DOHH2 (cell line): ENCODE measurements around the gene ONECUT2.

Experiments used
- H3F3A ChIP-seq: fragments of 200-600 bp; sonication (generic), shearing (Covaris generic); 2 replicates; pipeline ENCODE4 v1.6.0; 2016; ENCODE audit warnings: antibody characterized with exemption, mild to moderate bottlenecking; ENCODE audit not compliant: control insufficient read depth, insufficient read depth
- H3K27ac ChIP-seq: fragments of 200-600 bp; sonication (generic); 2 replicates; pipeline ENCODE4 v1.5.1; 2014; ENCODE audit warnings: low read depth, mild to moderate bottlenecking, low read length, moderate library complexity
- H3K27me3 ChIP-seq: fragments of 200-600 bp; sonication (generic); 2 replicates; pipeline ENCODE4 v1.6.1; 2014; ENCODE audit warnings: mild to moderate bottlenecking, low read length, mixed read lengths; ENCODE audit not compliant: control insufficient read depth
- H3K36me3 ChIP-seq: fragments of 200-600 bp; sonication (generic); 2 replicates; pipeline ENCODE4 v1.6.1; 2014; ENCODE audit warnings: mild to moderate bottlenecking, low read length, moderate library complexity, mixed read lengths; ENCODE audit not compliant: control insufficient read depth
- H3K4me1 ChIP-seq: fragments of 200-600 bp; sonication (generic); 2 replicates; pipeline ENCODE4 v1.6.1; 2014; ENCODE audit warnings: mild to moderate bottlenecking, low read length, mixed read lengths; ENCODE audit not compliant: control insufficient read depth
- H3K4me2 ChIP-seq: fragments of 200-600 bp; sonication (generic); 2 replicates; pipeline ENCODE4 v1.6.0; 2014; ENCODE audit warnings: mild to moderate bottlenecking, low read length, moderate library complexity
- H3K4me3 ChIP-seq: fragments of 200-600 bp; sonication (generic); 2 replicates; pipeline ENCODE4 v1.5.1; 2014; ENCODE audit warnings: mild to moderate bottlenecking, low read length, mixed read lengths
- H3K79me2 ChIP-seq: fragments of 200-600 bp; sonication (generic); 2 replicates; pipeline ENCODE4 v1.6.1; 2014; ENCODE audit warnings: mild to moderate bottlenecking, low read length, mixed read lengths; ENCODE audit not compliant: control insufficient read depth
- H3K9me2 ChIP-seq: fragments of 200-600 bp; sonication (generic); replicated peaks from 2 replicates; pipeline ENCODE4 v1.6.1; 2014; ENCODE audit warnings: mild to moderate bottlenecking, low read length, mixed read lengths; ENCODE audit not compliant: control insufficient read depth
- H3K9me3 ChIP-seq: fragments of 200-600 bp; sonication (generic); 2 replicates; pipeline ENCODE4 v1.6.1; 2014; ENCODE audit warnings: antibody characterized with exemption, low read length, mixed read lengths; ENCODE audit not compliant: control insufficient read depth, insufficient read depth
- H4K20me1 ChIP-seq: fragments of 200-600 bp; sonication (generic); 2 replicates; pipeline ENCODE4 v1.6.0; 2014; ENCODE audit warnings: low read depth, mild to moderate bottlenecking, antibody characterized with exemption, low read length, moderate library complexity; ENCODE audit not compliant: control insufficient read depth, insufficient read depth
- EZH2phosphoT487 ChIP-seq: fragments of 200-600 bp; sonication (generic); IDR thresholded peaks from 2 replicates; pipeline ENCODE4 v1.6.1; 2017; ENCODE audit warnings: borderline replicate concordance, mild to moderate bottlenecking, antibody characterized with exemption, low read length, moderate library complexity, mixed read lengths
- TF ChIP-seq, protein P1 (sequence below): fragments of 200-600 bp; sonication (generic); IDR thresholded peaks from one replicate; pipeline ENCODE4 v1.5.1; 2014; ENCODE audit warnings: antibody characterized with exemption, mild to moderate bottlenecking, low read depth, low read length; ENCODE audit not compliant: poor library complexity, severe bottlenecking

ONECUT2 gene

DNA sequence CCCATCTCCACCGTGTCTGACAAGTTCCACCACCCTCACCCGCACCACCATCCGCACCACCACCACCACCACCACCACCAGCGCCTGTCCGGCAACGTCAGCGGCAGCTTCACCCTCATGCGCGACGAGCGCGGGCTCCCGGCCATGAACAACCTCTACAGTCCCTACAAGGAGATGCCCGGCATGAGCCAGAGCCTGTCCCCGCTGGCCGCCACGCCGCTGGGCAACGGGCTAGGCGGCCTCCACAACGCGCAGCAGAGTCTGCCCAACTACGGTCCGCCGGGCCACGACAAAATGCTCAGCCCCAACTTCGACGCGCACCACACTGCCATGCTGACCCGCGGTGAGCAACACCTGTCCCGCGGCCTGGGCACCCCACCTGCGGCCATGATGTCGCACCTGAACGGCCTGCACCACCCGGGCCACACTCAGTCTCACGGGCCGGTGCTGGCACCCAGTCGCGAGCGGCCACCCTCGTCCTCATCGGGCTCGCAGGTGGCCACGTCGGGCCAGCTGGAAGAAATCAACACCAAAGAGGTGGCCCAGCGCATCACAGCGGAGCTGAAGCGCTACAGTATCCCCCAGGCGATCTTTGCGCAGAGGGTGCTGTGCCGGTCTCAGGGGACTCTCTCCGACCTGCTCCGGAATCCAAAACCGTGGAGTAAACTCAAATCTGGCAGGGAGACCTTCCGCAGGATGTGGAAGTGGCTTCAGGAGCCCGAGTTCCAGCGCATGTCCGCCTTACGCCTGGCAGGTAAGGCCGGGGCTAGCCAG lies 1.2 kb downstream of the ONECUT2 start:
- Histone ChIP-seq H3K36me3 (no peaks in the 10 kb centered on the region), H3K4me2 (no peak overlapping the region), H3F3A (no peaks in the 10 kb centered on the region), H3K27ac (no peak overlapping the region), H3K27me3 (peaks cover 17% of the 10 kb centered on the region), H3K79me2 (no peaks in the 10 kb centered on the region), H4K20me1 (no peaks in the 10 kb centered on the region), H3K4me3 (no peak overlapping the region), H3K9me2 (no peaks in the 10 kb centered on the region), H3K4me1 (no peaks in the 10 kb centered on the region), H3K9me3 (peaks cover 10% of the 10 kb centered on the region)
- TF ChIP-seq EZH2phosphoT487, result no peak
- TF ChIP-seq, protein P1, sequence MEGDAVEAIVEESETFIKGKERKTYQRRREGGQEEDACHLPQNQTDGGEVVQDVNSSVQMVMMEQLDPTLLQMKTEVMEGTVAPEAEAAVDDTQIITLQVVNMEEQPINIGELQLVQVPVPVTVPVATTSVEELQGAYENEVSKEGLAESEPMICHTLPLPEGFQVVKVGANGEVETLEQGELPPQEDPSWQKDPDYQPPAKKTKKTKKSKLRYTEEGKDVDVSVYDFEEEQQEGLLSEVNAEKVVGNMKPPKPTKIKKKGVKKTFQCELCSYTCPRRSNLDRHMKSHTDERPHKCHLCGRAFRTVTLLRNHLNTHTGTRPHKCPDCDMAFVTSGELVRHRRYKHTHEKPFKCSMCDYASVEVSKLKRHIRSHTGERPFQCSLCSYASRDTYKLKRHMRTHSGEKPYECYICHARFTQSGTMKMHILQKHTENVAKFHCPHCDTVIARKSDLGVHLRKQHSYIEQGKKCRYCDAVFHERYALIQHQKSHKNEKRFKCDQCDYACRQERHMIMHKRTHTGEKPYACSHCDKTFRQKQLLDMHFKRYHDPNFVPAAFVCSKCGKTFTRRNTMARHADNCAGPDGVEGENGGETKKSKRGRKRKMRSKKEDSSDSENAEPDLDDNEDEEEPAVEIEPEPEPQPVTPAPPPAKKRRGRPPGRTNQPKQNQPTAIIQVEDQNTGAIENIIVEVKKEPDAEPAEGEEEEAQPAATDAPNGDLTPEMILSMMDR, result no peak

DNA sequence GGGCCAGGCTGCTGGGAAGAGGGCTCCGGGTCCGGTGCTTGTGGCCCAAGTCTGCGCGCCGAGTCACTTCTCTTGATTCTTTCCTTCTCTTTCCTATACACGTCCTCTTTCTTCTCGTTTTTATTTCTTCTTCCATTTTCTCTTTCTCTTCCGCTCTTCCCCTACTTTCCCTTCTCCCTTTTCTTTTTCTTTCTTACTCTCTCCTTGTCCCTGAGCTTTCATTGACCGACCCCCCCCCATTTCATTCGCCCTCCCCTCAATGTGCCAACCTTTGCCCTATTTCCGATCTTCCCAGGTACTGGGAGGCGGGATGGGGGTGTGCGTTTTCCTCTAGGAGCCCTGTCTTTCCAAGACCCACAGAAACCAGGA lies 1.8 kb downstream of the ONECUT2 start:
- no peak overlapping the region for H3K27ac ChIP-seq
- no peaks in the 10 kb centered on the region for H3K4me1 ChIP-seq
- TF ChIP-seq EZH2phosphoT487, result no peak
- TF ChIP-seq, protein P1, result no peak
- peaks cover 10% of the 10 kb centered on the region for H3K9me3 ChIP-seq
- H3K36me3 ChIP-seq, result no peaks in the 10 kb centered on the region
- peaks cover 21% of the 10 kb centered on the region for H3K27me3 ChIP-seq
- H3K4me2 ChIP-seq, result no peak overlapping the region
- H3K79me2 ChIP-seq, result no peaks in the 10 kb centered on the region
- H3K9me2 ChIP-seq, result no peaks in the 10 kb centered on the region
- H3K4me3 ChIP-seq, result no peak overlapping the region
- no peaks in the 10 kb centered on the region for H4K20me1 ChIP-seq
- no peaks in the 10 kb centered on the region for H3F3A ChIP-seq

DNA sequence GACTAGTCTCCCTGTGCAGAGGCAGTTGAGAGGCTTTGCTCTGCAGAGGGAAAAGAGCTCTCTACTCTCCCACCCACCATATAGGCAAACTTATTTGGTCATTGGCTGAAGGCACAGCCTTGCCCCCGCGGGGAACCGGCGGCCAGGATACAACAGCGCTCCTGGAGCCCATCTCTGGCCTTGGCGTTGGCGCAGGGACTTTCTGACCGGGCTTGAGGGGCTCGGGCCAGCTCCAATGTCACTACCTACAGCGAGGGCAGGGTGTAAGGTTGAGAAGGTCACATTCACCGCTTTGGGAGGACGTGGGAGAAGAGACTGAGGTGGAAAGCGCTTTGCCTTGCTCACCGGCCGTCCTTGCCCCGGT lies 2.2 kb downstream of the ONECUT2 start:
- no peaks in the 10 kb centered on the region for H4K20me1 ChIP-seq

More for the DNA sequence above, 2.2 kb downstream of the ONECUT2 start:
- Histone ChIP-seq H3K9me2 (no peaks in the 10 kb centered on the region), H3K9me3 (peaks cover 10% of the 10 kb centered on the region), H3K4me2 (no peak overlapping the region), H3K27ac (no peak overlapping the region), H3K36me3 (no peaks in the 10 kb centered on the region), H3K4me3 (no peak overlapping the region), H3K4me1 (no peaks in the 10 kb centered on the region), H3K27me3 (peaks cover 18% of the 10 kb centered on the region), H3K79me2 (no peaks in the 10 kb centered on the region), H3F3A (no peaks in the 10 kb centered on the region)
- TF ChIP-seq EZH2phosphoT487, result no peak
- TF ChIP-seq, protein P1, result no peak
